Measurements from ENCODE around the gene CCDC61.

DNA sequence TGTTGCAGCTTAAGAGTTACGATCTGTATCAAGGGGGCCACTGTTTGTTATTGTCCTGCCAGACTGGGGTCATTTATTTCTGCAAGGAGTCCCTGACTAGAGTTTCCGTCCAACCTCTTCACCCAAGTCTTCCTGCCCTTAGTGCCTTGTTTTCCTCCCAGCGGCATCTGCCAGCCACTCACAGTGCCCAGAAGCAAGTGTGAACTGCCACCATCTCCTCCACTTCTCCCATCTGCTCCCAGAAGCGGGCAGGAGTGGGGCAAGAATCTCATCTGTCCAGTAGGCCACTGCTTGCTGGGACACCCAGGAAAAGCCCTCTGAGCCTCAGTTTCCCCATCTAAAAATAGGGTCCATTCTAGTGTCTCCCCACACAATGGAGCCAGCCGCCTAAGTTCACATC, 25.6 kb upstream of the CCDC61 start:
- TF ChIP-seq, protein P1, sequence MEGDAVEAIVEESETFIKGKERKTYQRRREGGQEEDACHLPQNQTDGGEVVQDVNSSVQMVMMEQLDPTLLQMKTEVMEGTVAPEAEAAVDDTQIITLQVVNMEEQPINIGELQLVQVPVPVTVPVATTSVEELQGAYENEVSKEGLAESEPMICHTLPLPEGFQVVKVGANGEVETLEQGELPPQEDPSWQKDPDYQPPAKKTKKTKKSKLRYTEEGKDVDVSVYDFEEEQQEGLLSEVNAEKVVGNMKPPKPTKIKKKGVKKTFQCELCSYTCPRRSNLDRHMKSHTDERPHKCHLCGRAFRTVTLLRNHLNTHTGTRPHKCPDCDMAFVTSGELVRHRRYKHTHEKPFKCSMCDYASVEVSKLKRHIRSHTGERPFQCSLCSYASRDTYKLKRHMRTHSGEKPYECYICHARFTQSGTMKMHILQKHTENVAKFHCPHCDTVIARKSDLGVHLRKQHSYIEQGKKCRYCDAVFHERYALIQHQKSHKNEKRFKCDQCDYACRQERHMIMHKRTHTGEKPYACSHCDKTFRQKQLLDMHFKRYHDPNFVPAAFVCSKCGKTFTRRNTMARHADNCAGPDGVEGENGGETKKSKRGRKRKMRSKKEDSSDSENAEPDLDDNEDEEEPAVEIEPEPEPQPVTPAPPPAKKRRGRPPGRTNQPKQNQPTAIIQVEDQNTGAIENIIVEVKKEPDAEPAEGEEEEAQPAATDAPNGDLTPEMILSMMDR (IDR thresholded peaks at IDR 0.05; ENCODE audit: low read depth, low read length), result no peak
- TF ChIP-seq EZH2phosphoT487 (IDR thresholded peaks at IDR 0.05; ENCODE audit: low read depth), result no peak

All from OCI-LY3 (cell line).